Stimulated activated CD4-positive, alpha-beta T cell treated with anti-CD3 and anti-CD28 coated beads, TNF-alpha, amount 100 ng/mL, for 1 hour (primary cell): Measurements from ENCODE around the gene RPL7L1.

Experiments
- DNase-seq, 3 donors: peaks; one replicate each; pipeline ENCODE4 v3.0.0-alpha.2; 2020; ENCODE audit warnings: low read depth in 3 of 3, low spot score in 1 of 3

The RPL7L1 gene

DNA sequence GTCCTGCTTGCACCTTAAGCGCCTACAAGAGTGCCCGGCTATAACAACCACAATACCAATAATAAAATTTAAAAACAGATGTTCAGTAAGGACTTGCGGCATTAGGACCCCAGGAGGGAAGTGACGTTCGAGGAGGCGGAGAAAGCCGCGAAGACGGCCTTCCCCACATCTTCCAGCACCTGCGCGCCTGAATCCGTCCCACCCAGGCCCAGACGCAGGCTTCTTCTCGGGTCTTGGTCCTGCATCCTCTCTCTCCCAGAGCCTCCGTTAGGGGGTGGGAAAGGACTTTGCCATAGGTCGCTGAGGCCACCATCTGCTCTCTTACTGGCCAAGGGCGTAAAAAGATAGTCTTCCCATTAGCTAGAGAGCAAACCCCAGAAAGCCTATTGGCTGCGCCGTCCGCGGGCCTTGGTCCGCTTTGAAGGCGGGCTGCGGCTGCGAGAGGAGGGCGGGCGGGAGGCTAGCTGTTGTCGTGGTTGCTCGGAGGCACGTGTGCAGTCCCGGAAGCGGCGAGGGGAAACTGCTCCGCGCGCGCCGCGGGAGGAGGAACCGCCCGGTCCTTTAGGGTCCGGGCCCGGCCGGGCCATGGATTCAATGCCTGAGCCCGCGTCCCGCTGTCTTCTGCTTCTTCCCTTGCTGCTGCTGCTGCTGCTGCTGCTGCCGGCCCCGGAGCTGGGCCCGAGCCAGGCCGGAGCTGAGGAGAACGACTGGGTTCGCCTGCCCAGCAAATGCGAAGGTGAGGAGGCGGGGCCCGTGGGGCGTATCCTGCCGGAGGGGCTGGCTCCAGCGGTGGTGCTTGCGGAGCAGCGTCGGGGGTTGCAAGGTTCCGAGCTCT is 49.8 kb downstream of the RPL7L1 start, which contains the start of gene CNPY3:
CNPY3 (plus strand) TSS at position 495 of the 835 bp plus-strand sequence; CDS start at position 586, 91 bp downstream.
- peak; percentile 78 to 84 (median 80) for DNase-seq

DNA sequence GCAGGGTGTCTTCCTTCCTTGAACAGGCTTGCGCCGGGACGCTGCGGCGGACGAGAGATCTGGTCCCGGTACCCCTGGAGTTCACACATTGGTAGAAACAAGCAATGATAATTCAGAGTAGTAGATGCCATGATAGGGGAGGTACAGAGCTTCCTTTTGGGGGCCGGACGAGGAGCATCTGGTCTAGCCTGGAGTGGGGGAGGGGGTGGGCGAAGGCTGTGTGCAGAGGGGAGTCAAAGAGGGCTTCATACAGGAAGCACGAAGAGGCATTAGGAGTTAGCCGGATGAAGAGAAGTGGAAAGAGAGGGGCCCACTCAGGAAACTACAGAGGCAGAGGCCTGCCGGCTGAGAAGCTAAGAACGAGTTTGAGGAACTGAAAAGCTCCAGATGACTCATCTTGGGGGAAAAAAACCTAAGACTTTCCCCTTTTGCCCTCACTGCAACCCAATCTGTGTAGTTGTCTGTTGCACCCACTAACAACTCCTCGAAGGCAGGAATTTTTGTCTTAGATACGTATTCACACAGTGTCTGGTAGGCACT is 50.5 kb downstream of the RPL7L1 start:
- peak; percentile 24 to 36 (median 27) for DNase-seq

DNA sequence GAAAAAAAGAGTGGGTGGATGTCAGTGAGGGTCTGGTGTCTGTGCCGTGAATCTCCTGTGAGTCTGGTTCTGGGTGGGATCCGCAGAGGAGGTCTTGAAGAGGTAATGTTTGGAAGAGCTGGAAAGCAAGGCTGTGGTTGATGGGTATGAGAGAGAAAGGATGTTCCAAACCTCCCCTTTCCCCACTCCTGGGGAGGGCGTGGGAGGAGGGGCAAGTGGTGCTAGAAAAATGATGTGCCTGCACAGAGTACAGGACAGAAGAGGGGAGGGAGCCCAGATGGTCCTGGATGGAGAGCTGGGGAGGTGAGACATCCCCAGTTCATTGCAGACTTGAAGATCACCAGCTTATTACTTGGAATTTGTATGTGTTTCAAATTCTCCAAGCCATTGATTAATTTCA is 53.0 kb downstream of the RPL7L1 start:
- DNase-seq, result no peak

DNA sequence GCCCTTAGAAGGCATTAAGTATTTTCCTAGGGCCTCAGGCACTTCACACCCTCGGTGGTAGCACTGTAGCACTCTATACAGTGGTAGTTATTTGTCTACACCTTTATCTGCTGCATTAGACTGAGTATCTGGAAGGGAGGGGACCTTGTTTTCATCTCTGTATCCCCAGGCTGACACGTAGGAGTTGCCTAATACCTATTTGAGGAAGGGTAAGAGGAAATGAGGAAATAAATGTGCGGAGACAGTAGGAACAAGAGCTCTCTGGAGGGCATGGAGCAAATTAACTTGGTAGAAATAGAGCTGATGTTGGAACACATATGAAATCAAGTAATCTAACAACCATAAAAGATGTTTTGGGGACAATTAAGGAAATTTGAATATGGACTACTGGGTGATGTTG is 53.8 kb downstream of the RPL7L1 start:
- no peak for DNase-seq

DNA sequence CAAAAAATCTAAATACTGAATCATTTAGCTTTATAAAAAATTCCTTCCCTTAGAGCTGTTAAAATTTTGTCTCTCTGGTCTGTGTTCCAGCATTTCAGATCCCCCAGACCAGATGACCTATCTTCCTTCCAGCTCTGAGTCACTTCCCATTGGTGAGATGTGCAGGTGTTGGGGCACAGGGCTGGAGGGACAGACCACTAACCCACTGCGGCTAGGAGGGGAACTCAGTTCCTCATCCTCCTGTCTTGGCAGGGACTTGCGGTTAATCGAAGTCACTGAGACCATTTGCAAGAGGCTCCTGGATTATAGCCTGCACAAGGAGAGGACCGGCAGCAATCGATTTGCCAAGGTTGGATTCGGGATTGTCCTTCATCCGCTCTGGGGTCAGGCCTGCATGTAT is 55.9 kb downstream of the RPL7L1 start:
- no peak for DNase-seq

DNA sequence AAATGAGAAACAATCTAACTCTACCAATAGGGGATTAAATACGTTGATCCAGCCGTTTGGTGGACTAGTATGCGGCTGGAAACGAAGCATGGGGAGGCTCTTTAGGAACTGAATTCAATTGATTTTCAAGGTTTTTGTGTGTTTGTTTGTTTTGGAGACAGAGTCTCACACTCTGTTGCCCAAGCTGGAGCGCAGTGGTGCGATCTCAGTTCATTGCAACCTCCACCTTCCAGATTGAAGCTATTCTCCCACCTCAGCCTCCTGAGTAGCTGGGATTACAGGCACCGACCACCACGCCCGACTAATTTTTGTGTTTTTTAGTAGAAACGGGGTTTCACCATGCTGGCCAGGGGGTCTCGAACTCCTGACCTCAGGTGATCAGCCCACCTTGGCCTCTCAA is 57.0 kb downstream of the RPL7L1 start:
- no peak for DNase-seq

DNA sequence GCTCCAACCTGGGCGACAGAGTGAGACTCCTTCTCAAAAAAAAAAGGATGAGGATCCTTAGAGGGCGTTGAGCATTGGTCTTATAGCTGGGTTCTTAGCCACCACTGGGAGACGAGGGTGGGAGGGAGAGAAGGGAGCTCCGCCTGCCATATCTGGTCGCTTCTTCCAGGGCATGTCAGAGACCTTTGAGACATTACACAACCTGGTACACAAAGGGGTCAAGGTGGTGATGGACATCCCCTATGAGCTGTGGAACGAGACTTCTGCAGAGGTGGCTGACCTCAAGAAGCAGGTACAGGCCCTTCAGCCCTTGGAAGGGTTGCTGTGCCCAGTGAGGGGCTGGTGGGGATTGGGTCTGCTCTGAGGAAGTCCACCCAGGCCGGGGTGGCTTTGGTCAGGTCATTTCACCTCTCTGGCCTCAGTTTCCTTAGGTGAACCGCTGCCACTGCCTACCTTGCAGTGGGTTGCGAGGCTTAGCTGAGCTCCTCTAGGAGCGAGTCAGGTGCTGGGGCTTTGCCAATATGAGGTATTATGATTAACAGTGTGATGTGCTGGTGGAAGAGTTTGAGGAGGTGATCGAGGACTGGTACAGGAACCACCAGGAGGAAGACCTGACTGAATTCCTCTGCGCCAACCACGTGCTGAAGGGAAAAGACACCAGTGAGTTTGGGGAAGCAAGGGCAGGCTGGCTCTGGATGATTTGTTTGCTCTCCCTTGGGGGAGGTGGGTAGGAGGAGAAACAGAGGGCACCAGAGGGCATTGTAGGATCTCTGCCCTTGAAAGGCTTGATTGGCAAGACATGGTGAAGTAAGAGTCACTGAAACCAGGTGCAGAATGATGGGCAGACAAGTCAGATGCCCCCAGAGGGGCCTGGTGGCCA is 58.4 kb downstream of the RPL7L1 start:
- DNase-seq, result no peak

DNA sequence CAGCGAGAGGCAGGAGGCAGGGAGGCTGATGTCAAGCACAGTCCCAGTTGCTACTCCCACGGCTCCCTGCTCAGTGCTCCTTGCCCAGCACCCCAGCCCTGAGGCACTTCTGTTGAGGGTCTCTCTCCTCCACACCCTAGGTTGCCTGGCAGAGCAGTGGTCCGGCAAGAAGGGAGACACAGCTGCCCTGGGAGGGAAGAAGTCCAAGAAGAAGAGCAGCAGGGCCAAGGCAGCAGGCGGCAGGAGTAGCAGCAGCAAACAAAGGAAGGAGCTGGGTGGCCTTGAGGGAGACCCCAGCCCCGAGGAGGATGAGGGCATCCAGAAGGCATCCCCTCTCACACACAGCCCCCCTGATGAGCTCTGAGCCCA is 59.0 kb downstream of the RPL7L1 start:
- no peak for DNase-seq

DNA sequence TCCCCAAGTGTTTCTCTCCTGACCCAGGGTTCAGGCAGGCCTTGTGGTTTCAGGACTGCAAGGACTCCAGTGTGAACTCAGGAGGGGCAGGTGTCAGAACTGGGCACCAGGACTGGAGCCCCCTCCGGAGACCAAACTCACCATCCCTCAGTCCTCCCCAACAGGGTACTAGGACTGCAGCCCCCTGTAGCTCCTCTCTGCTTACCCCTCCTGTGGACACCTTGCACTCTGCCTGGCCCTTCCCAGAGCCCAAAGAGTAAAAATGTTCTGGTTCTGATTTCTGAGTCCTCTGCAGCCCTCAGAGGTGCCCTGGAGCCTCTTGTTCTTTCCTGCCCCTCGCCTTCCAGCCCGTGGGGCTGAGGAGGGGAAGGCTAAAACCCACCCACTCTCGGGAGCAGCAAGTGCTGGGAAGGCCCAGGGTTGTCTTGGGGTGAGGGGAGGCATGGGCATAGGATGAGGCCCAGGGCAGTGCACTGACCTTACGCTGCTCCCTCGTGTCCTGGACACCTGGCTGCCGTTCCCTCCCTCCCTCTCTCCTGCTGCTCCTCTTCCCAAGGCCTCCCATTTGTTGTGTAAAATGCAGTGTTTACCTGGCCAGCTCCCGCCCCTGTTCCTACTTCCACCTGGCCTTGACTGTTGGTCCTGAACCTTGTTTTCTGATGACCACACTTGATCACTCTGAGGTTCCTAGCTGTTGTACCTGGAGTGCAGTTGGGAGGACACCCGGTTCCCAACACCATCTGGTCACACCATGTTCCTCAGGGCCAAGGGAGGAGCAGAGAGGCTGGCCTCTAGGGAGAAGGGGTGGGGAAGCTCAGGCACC is 59.8 kb downstream of the RPL7L1 start:
- DNase-seq, result no peak
